OCI-LY7 (cell line): ENCODE data around the gene TSPAN19. TPM values are rescaled to one million over a fixed set of nuclear protein-coding genes. Genes with fewer than 3 reads are reported as not detected.

Experiments
- total RNA-seq, 2 experiments: library from RNA; depleted of rRNA in 1 of 2; stranded (reverse); fragments of >200 nt in 1 of 2; shearing (Covaris generic) in 1 of 2; gene quantifications; 2 replicates each; pipeline ENCODE4 v1.2.3, GENCODE V29; 2014 to 2022

TSPAN19 gene
- total RNA-seq, 2 experiments from 2014 or later: not detected

Other genes starting within 250 kb of the TSPAN19 start
- not detected in 2 replicates for gene SLC6A15, start 123.5 kb downstream of the TSPAN19 start, total RNA-seq (2014; rRNA removed; shearing (Covaris generic))
- gene SLC6A15, start 123.5 kb downstream of the TSPAN19 start, total RNA-seq (2022): not detected in 2 replicates
- not detected in 2 replicates for gene LRRIQ1, start 74 bp upstream of the TSPAN19 start, total RNA-seq (2014; rRNA removed; shearing (Covaris generic))
- not detected in 2 replicates for gene LRRIQ1, start 74 bp upstream of the TSPAN19 start, total RNA-seq (2022)
- gene ALX1, start 243.9 kb upstream of the TSPAN19 start, total RNA-seq (2014; rRNA removed; shearing (Covaris generic)): not detected in 2 replicates
- not detected in 2 replicates for gene ALX1, start 243.9 kb upstream of the TSPAN19 start, total RNA-seq (2022)